ENCODE data around the gene CCNH.

GRCh38 chr5:87383216-87383615 lies 29.5 kb downstream of the CCNH start:
- TF ChIP-seq MAX (IDR thresholded peaks at IDR 0.05) = no peak
- TF ChIP-seq SP1 (IDR thresholded peaks at IDR 0.05; ENCODE audit: low read depth) = no peak
- no peak for TF ChIP-seq ELF1 (IDR thresholded peaks at IDR 0.05; ENCODE audit: borderline replicate concordance, low read depth)
- no peak for TF ChIP-seq CTCF (IDR thresholded peaks at IDR 0.05 in 2 of 3, conservative IDR thresholded peaks at IDR 0.05 in 1 of 3; ENCODE audit: borderline replicate concordance in 1 of 3, insufficient read depth in 1 of 3, low read depth in 2 of 3, low read length in 2 of 3)
- TF ChIP-seq ZNF274 (IDR thresholded peaks at IDR 0.05; ENCODE audit: low read depth, low read length) = no peak
- no peak for TF ChIP-seq POLR2AphosphoS5 (IDR thresholded peaks at IDR 0.05; ENCODE audit: low read depth, low read length)
- no peak for TF ChIP-seq POLR2A (IDR thresholded peaks at IDR 0.05; ENCODE audit: borderline replicate concordance, extremely low read depth, insufficient read depth, insufficient read length)
- no peak for TF ChIP-seq EGR1 (IDR thresholded peaks at IDR 0.05; ENCODE audit: low read depth)
- TF ChIP-seq ZBTB33 (IDR thresholded peaks at IDR 0.05; ENCODE audit: extremely low read depth, insufficient replicate concordance, low read length) = no peak
- TF ChIP-seq SRF (IDR thresholded peaks at IDR 0.05; ENCODE audit: low read depth) = no peak
- TF ChIP-seq RAD21 (IDR thresholded peaks at IDR 0.05; ENCODE audit: low read depth) = no peak

Measured in HCT116 (cell line).